Activated T-helper 1 cell treated with anti-CD3 and anti-CD28 coated beads, Interleukin-2, amount 50 U/mL, for 16 hours (primary cell): ENCODE results near the gene GPX5.

Experiments used
- DNase-seq, 2 donors: peaks; one replicate each; pipeline ENCODE4 v3.0.0-alpha.2; 2020; ENCODE audit warnings: low read depth in 1 of 2, low spot score in 1 of 2

GPX5 gene

GRCh38 chr6:28553986-28554881, 28.6 kb downstream of the GPX5 start:
- DNase-seq, result no peak

GRCh38 chr6:28555136-28555535, 29.5 kb downstream of the GPX5 start:
- DNase-seq, result no peak

GRCh38 chr6:28558629-28559028, 32.9 kb downstream of the GPX5 start:
- no peak for DNase-seq

GRCh38 chr6:28563430-28564095, 37.9 kb downstream of the GPX5 start:
- DNase-seq, result no peak

GRCh38 chr6:28565823-28566526, 40.3 kb downstream of the GPX5 start:
- DNase-seq, result no peak

GRCh38 chr6:28566527-28567252, 41.0 kb downstream of the GPX5 start:
- no peak for DNase-seq

GRCh38 chr6:28567506-28567905, 41.8 kb downstream of the GPX5 start:
- no peak for DNase-seq

GRCh38 chr6:28568515-28569108, 42.9 kb downstream of the GPX5 start:
- no peak for DNase-seq

GRCh38 chr6:28569748-28570147, 44.1 kb downstream of the GPX5 start:
- DNase-seq, result no peak

- DNase-seq, result no peak
These were observed 54.8 kb downstream of the GPX5 start for GRCh38 chr6:28580475-28580874.

GRCh38 chr6:28583463-28583862, 57.8 kb downstream of the GPX5 start:
- DNase-seq, result no peak
